ENCODE data around the gene FBLN2.

Gene FBLN2

GRCh38 chr3:13532085-13532484 lies 16.8 kb upstream of the FBLN2 start:
- no peak for DNase-seq (ENCODE audit: low spot score)

- DNase-seq (ENCODE audit: low spot score) = no peak
Observed at GRCh38 chr3:13532631-13533030, 16.3 kb upstream of the FBLN2 start.

- no peak for DNase-seq (ENCODE audit: low spot score)
Observed at GRCh38 chr3:13533885-13534301, 15.0 kb upstream of the FBLN2 start.

GRCh38 chr3:13535526-13535875 lies 13.4 kb upstream of the FBLN2 start:
- no peak for DNase-seq (ENCODE audit: low spot score)

GRCh38 chr3:13535905-13536304 lies 13.0 kb upstream of the FBLN2 start:
- no peak for DNase-seq (ENCODE audit: low spot score)

GRCh38 chr3:13536432-13536831 lies 12.5 kb upstream of the FBLN2 start:
- DNase-seq (ENCODE audit: low spot score) = no peak

- DNase-seq (ENCODE audit: low spot score) = no peak
Observed at GRCh38 chr3:13536832-13537231, 12.1 kb upstream of the FBLN2 start.

- no peak for DNase-seq (ENCODE audit: low spot score)
Observed at GRCh38 chr3:13537244-13537908, 11.5 kb upstream of the FBLN2 start.

GRCh38 chr3:13537909-13538296 lies 11.0 kb upstream of the FBLN2 start:
- no peak for DNase-seq (ENCODE audit: low spot score)

GRCh38 chr3:13538520-13539291 lies 10.2 kb upstream of the FBLN2 start:
- DNase-seq (ENCODE audit: low spot score) = no peak

GRCh38 chr3:13539292-13539638 lies 9.7 kb upstream of the FBLN2 start:
- DNase-seq (ENCODE audit: low spot score) = no peak

GRCh38 chr3:13539671-13540070 lies 9.3 kb upstream of the FBLN2 start:
- no peak for DNase-seq (ENCODE audit: low spot score)

GRCh38 chr3:13540297-13540995 lies 8.5 kb upstream of the FBLN2 start:
- DNase-seq (ENCODE audit: low spot score) = no peak

- DNase-seq (ENCODE audit: low spot score) = no peak
Observed at GRCh38 chr3:13541691-13542090, 7.2 kb upstream of the FBLN2 start.

- DNase-seq (ENCODE audit: low spot score) = no peak
Observed at GRCh38 chr3:13542142-13542541, 6.8 kb upstream of the FBLN2 start.

- DNase-seq (ENCODE audit: low spot score) = no peak
Observed at GRCh38 chr3:13543253-13543652, 5.7 kb upstream of the FBLN2 start.

GRCh38 chr3:13544293-13544831 lies 4.6 kb upstream of the FBLN2 start:
- DNase-seq (ENCODE audit: low spot score) = peak; percentile 56

GRCh38 chr3:13544951-13545651 lies 3.8 kb upstream of the FBLN2 start:
- no peak for DNase-seq (ENCODE audit: low spot score)

- DNase-seq (ENCODE audit: low spot score) = no peak
Observed at GRCh38 chr3:13545952-13546454, 2.9 kb upstream of the FBLN2 start.

GRCh38 chr3:13546667-13547171 lies 2.2 kb upstream of the FBLN2 start:
- no peak for DNase-seq (ENCODE audit: low spot score)

- DNase-seq (ENCODE audit: low spot score) = no peak
Observed at GRCh38 chr3:13547591-13548371, 1.1 kb upstream of the FBLN2 start.
